GM12878 (cell line): ENCODE results near the gene SMIM9. TPM values are rescaled to one million over a fixed set of nuclear protein-coding genes. Genes with fewer than 3 reads are reported as not detected.

Experiments used
- ATAC-seq: fragments of 200-7000 bp; cut with Tn5 transposase; 3 replicates; pipeline ENCODE4 v1.9.1; 2020; ENCODE audit warnings: mild to moderate bottlenecking, moderate library complexity
- BruUV-seq: library from RNA; stranded (reverse); fragments of 400-500 nt; replicated peaks from 2 replicates; lab custom pipeline; 2021; lab: Mats Ljungman, UMichigan
- CTCF ChIA-PET: fragments of 300-600 bp; sonication (Branson Sonifier 250); formaldehyde crosslinking; extraction: SDS; loops from one replicate; lab custom pipeline; 2021; ENCODE audit warnings: inconsistent platforms; lab: Yijun Ruan, JAX
- POLR2A ChIA-PET: fragments of 350-600 bp; formaldehyde crosslinking; extraction: SDS; loops from one replicate; lab custom pipeline; 2021; ENCODE audit warnings: inconsistent platforms; lab: Charles Lee
- RAD21 ChIA-PET: fragments of 300-600 bp; sonication (Branson Sonifier 250); formaldehyde crosslinking; loops from one replicate; lab custom pipeline; 2023; ENCODE audit warnings: antibody characterized with exemption; ENCODE audit not compliant: unreplicated experiment; lab: Charles Lee
- SMC1A ChIA-PET: fragments of 300-600 bp; sonication (Branson Sonifier 250); formaldehyde crosslinking; loops from one replicate; lab custom pipeline; 2023; ENCODE audit not compliant: unreplicated experiment, uncharacterized antibody; lab: Charles Lee
- DNase-seq: peaks from one replicate; pipeline ENCODE4 v3.0.0-alpha.2; 2011; ENCODE audit warnings: low read depth, low spot score
- FAIRE-seq: peaks from 3 replicates; lab custom pipeline; 2011; peaks lifted over from hg19 to GRCh38; lab: Jason Lieb, UNC
- H2AFZ ChIP-seq: 2 replicates; pipeline ENCODE4 v1.6.0; 2011; ENCODE audit warnings: low read depth, low read length, control low read depth; ENCODE audit not compliant: control insufficient read depth
- H3K27ac ChIP-seq: 2 replicates; pipeline ENCODE4 v1.5.1; 2011; ENCODE audit warnings: control low read depth; ENCODE audit not compliant: control insufficient read depth, insufficient read depth
- H3K27me3 ChIP-seq, 2 experiments: replicated peaks in 1 of 2; 2 replicates each; pipeline versions ENCODE4 v1.6.0 to v1.6.1; 2011; ENCODE audit warnings: low read length in 1 of 2; ENCODE audit not compliant: control insufficient read depth in 2 of 2, insufficient read depth in 2 of 2
- H3K36me3 ChIP-seq, 2 experiments: 2 replicates each; pipeline ENCODE4 v1.5.1; 2011; ENCODE audit warnings: low read length in 1 of 2; ENCODE audit not compliant: control insufficient read depth in 2 of 2, insufficient read depth in 2 of 2
- H3K4me1 ChIP-seq: 2 replicates; pipeline ENCODE4 v1.6.1; 2011; ENCODE audit warnings: mild to moderate bottlenecking, low read length, moderate library complexity, mixed read lengths; ENCODE audit not compliant: control insufficient read depth, insufficient read depth
- H3K4me2 ChIP-seq: 2 replicates; pipeline ENCODE4 v1.6.0; 2011; ENCODE audit warnings: control low read depth; ENCODE audit not compliant: control insufficient read depth, insufficient read depth
- H3K4me3 ChIP-seq: fragments of 200-600 bp; sonication (generic); 2 replicates; pipeline ENCODE4 v1.5.1; 2016
- H3K79me2 ChIP-seq: 2 replicates; pipeline ENCODE4 v1.6.0; 2011; ENCODE audit warnings: low read length; ENCODE audit not compliant: control insufficient read depth, insufficient read depth
- H3K9ac ChIP-seq: 2 replicates; pipeline ENCODE4 v1.8.0; 2011; ENCODE audit warnings: low read length, control low read depth, mixed read lengths; ENCODE audit not compliant: control insufficient read depth, insufficient read depth
- H3K9me3 ChIP-seq: replicated peaks from 3 replicates; pipeline ENCODE4 v1.5.1; 2011; ENCODE audit warnings: mild to moderate bottlenecking, low read length; ENCODE audit not compliant: control insufficient read depth, insufficient read depth
- H4K20me1 ChIP-seq: 2 replicates; pipeline ENCODE4 v1.6.0; 2011; ENCODE audit not compliant: control insufficient read depth, insufficient read depth
- CTCF ChIP-seq, 3 experiments: IDR thresholded peaks in 2 of 3; conservative IDR thresholded peaks in 1 of 3; 2 replicates each; pipeline ENCODE4 v1.5.1; 2011; ENCODE audit warnings: low read depth in 3 of 3, low read length in 3 of 3, mild to moderate bottlenecking in 3 of 3, control low read depth in 2 of 3, moderate library complexity in 2 of 3, inconsistent platforms in 1 of 3, mixed read lengths in 1 of 3; ENCODE audit not compliant: control insufficient read depth in 2 of 3, insufficient read depth in 1 of 3; ENCODE audit errors: extremely low read depth in 1 of 3
- NFYB ChIP-seq: IDR thresholded peaks from 2 replicates; pipeline ENCODE4 v1.6.1; 2011; ENCODE audit warnings: low read depth, mild to moderate bottlenecking, low read length, improper control_type of control experiment, moderate library complexity; ENCODE audit not compliant: insufficient read depth
- RAD21 ChIP-seq: IDR thresholded peaks from 2 replicates; pipeline ENCODE4 v1.6.1; 2011; ENCODE audit warnings: mild to moderate bottlenecking, low read depth, low read length, moderate library complexity; ENCODE audit not compliant: insufficient read depth
- RB1 ChIP-seq: fragments of 450-650 bp; formaldehyde crosslinking; IDR thresholded peaks from 2 replicates; pipeline ENCODE4 v1.6.1; 2017; ENCODE audit warnings: mild to moderate bottlenecking, borderline replicate concordance
- RELA ChIP-seq: fragments of 450-650 bp; IDR thresholded peaks from 2 replicates; pipeline ENCODE4 v1.8.0; 2014; ENCODE audit warnings: borderline replicate concordance; ENCODE audit not compliant: partially characterized antibody
- RUNX3 ChIP-seq: IDR thresholded peaks from 2 replicates; pipeline ENCODE4 v1.6.1; 2012; ENCODE audit warnings: low read length, inconsistent platforms
- SKIL ChIP-seq: fragments of 450-650 bp; IDR thresholded peaks from 2 replicates; pipeline ENCODE4 v1.6.1; 2017; ENCODE audit warnings: mild to moderate bottlenecking, low read depth, inconsistent platforms; ENCODE audit not compliant: poor library complexity, severe bottlenecking
- SMC3 ChIP-seq: IDR thresholded peaks from 2 replicates; pipeline ENCODE4 v1.6.1; 2011; ENCODE audit warnings: low read length, improper control_type of control experiment, borderline replicate concordance
- WGBS: methylation state at CpG from one replicate; pipeline ENCODE4 v1.1.6; 2016; ENCODE audit warnings: low lambda C conversion rate; ENCODE audit not compliant: insufficient replicate concordance, insufficient coverage; ENCODE audit errors: missing lambda C conversion rate; 5-methylcytosine and 5-hydroxymethylcytosine counted together
- in situ Hi-C: fragments of 300-500 bp; cut with MboI; formaldehyde crosslinking; loops from 9 replicates; pipeline ENCODE4 v1.14.3; 2018; ENCODE audit warnings: mixed read lengths
- intact Hi-C: fragments of 100-400 bp; cut with micrococcal nuclease; formaldehyde crosslinking; loops from one replicate; pipeline ENCODE4 v1.14.2; 2022; ENCODE audit not compliant: unreplicated experiment
- polyA plus RNA-seq, 11 experiments: library from polyadenylated mRNA; depleted of rRNA in 4 of 11; unstranded in 6 of 11; stranded (reverse) in 5 of 11; fragments of >200 nt; fragmentation: Nextera tagmentation in 4 of 11; fragmentation: Illumina TruSeq in 1 of 11; extraction: Ambion mirVana in 4 of 11; extraction: Trizol in 1 of 11; gene quantifications; 1 replicate in 1 of 11; 2 replicates in 10 of 11; pipeline versions ENCODE4 v1.2.1 to v1.2.3, GENCODE V29; 2011 to 2016; ENCODE audit warnings: inconsistent platforms in 2 of 11, missing spikeins in 2 of 11, low read depth in 1 of 11
- total RNA-seq, 4 experiments: library from RNA; depleted of rRNA in 3 of 4; stranded (reverse); fragments of >200 nt in 3 of 4; fragmentation: Illumina TruSeq in 1 of 4; extraction: Trizol in 1 of 4; gene quantifications; 2 replicates each; pipeline versions ENCODE4 v1.2.1 to v1.2.3, GENCODE V29; 2013 to 2021

The SMIM9 gene
- total and polyA plus RNA-seq, 10 of the 15 experiments (the other 5 are each of a cell fraction or from before 2014, with no cell fraction given) = not detected

- CTCF ChIA-PET = interaction anchor here (0.9 to 3.3 kb wide), 6 partner anchors 14 to 298 kb away, joined by 3 to 28 read pairs (median 3); no protein-coding TSS in a partner anchor
Measured at GRCh38 chrX:154840856-154841255, 6.4 kb upstream of the SMIM9 start.

More at GRCh38 chrX:154840856-154841255, 6.4 kb upstream of the SMIM9 start:
- no peaks in the 10 kb centered on the region for H3K27me3 ChIP-seq
- in situ Hi-C loops (no loop called here), intact Hi-C loops (loop anchor here (2.0 to 5.0 kb wide), 2 partner anchors 92 to 124 kb away; no protein-coding TSS in a partner anchor)
- peak; percentile 85 for TF ChIP-seq RAD21
- no peak for TF ChIP-seq RUNX3
- no peak for TF ChIP-seq NFYB
- TF ChIP-seq RELA = no peak
- no peak for TF ChIP-seq SKIL
- TF ChIP-seq SMC3 = peak; percentile 51; the same call in 1 of the 2 replicates
- no peak for TF ChIP-seq RB1
- peak; percentile 19 to 64 (median 42); a peak in 3 of 6 replicates for TF ChIP-seq CTCF (IDR thresholded peaks at IDR 0.05 in 2 of 3, conservative IDR thresholded peaks at IDR 0.05 in 1 of 3; ENCODE audit: control insufficient read depth in 2 of 3, extremely low read depth in 1 of 3, insufficient read depth in 1 of 3, low read depth in 3 of 3, low read length in 3 of 3)
- BruUV-seq = no TSS peak
- no peak for FAIRE-seq
- no peaks in the 10 kb centered on the region for H3K4me1 ChIP-seq
- ChIA-PET POLR2A (no interaction called here), RAD21 (interaction anchor here (1.0 to 1.2 kb wide), 2 partner anchors 78 to 92 kb away, joined by 3 read pairs; partner anchors contain the start of gene DKC1), SMC1A (interaction anchor here (0.9 to 1.9 kb wide), 5 partner anchors 77 to 123 kb away, joined by 3 to 5 read pairs (median 3); no protein-coding TSS in a partner anchor)
- no peak overlapping the region for H2AFZ ChIP-seq
- no peak for DNase-seq
- no peaks in the 10 kb centered on the region for H3K36me3 ChIP-seq
- H3K79me2 ChIP-seq = no peaks in the 10 kb centered on the region
- no peak overlapping the region for H3K9ac ChIP-seq
- WGBS = 95% methylated on average over 2 of the region's 2 CpGs
- H3K4me2 ChIP-seq = no peak overlapping the region
- no peaks in the 10 kb centered on the region for H4K20me1 ChIP-seq
- H3K4me3 ChIP-seq = no peak overlapping the region
- peak; percentile 76 for ATAC-seq
- no peaks in the 10 kb centered on the region for H3K9me3 ChIP-seq
- no peak overlapping the region for H3K27ac ChIP-seq
